GF-D8 (cell line): ENCODE data around the gene LSM10.

ENCODE experiments used
- DNase-seq: peaks from one replicate; lab custom pipeline; 2025; lab: John Stamatoyannopoulos, UW

The LSM10 gene

GRCh38 chr1:36383240-36383639, 14.5 kb downstream of the LSM10 start:
- DNase-seq = no peak

GRCh38 chr1:36382669-36383068, 15.0 kb downstream of the LSM10 start:
- no peak for DNase-seq

DNA sequence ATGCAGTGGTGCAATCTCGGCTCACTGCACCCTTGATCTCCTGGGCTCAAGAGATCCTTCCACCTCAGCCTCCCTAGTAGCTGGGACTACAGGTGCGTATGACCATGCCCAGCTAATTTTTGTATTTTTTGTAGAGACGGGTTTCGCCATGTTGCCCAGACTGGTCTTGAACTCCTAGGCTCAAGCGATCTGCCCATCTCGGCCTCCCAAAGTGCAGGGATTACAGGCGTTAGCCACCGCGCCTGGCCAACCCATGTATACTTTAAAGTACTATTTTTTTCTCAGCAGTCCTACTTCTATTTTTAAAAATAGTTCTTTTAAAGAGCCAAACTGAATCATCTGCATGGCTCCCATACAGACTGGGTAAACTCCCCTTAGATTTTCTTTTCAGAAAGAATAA, 15.5 kb downstream of the LSM10 start:
- no peak for DNase-seq

GRCh38 chr1:36381405-36381804, 16.3 kb downstream of the LSM10 start:
- no peak for DNase-seq

- no peak for DNase-seq
These were observed 16.9 kb downstream of the LSM10 start for GRCh38 chr1:36380782-36381181.

DNA sequence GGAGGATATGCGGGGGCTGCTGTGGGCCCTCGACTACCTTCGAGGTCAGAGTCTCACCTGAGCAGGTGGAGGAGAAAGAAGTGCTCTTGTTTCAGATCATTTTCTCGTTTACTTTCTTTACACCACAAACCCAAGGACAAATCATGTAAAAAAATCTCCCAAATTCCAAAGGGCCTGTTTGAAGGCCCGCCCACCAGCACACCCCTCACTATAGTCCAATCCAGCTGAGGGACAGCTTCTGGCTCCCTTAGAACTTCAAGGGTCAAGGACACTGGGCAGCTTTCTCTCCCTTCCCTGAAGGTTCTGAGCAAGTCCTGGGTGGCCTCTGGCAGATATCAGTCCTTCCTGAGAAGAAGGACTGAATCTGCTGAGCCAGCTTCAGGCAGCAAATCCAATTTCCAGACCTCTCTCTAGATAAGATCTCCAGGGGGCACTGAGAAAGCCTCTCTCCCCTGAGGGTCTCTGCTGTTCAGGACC, 17.5 kb downstream of the LSM10 start:
- no peak for DNase-seq

DNA sequence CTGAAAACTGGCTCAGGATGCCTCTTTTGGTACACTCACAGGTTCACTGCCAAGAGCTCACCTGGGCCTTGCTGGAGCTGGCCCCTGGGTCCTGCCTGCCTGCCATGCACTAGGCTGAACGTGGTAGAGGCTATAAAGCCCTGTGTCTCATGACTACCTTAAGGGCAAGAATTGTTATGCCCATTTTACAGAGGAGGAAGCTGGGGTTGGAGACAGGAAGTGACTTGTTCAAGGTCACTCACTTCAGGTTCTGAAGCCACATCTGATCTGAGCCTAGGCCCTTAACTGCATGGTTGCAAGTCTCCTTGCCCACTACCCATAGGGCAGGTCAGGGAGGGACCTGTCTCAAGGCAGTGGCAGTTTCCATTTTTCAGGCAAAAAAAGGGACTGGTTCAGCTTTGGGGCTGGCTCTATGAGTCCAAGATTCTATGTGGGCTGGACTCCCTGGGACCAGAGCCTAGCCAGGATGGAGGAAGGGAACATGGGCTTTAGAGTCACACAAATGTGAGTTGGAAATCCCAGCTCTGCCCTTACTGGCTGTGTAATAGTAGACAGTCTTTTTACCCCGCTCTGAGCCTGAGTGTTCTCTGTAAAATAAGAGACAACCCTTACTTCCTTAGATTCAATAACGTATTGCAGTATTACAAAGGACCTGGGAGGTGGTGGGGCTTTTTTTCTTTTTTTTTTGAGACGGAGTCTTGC, 19.8 kb downstream of the LSM10 start:
- no peak for DNase-seq

- DNase-seq = no peak
These were observed 25.1 kb downstream of the LSM10 start for GRCh38 chr1:36372617-36373016.

DNA sequence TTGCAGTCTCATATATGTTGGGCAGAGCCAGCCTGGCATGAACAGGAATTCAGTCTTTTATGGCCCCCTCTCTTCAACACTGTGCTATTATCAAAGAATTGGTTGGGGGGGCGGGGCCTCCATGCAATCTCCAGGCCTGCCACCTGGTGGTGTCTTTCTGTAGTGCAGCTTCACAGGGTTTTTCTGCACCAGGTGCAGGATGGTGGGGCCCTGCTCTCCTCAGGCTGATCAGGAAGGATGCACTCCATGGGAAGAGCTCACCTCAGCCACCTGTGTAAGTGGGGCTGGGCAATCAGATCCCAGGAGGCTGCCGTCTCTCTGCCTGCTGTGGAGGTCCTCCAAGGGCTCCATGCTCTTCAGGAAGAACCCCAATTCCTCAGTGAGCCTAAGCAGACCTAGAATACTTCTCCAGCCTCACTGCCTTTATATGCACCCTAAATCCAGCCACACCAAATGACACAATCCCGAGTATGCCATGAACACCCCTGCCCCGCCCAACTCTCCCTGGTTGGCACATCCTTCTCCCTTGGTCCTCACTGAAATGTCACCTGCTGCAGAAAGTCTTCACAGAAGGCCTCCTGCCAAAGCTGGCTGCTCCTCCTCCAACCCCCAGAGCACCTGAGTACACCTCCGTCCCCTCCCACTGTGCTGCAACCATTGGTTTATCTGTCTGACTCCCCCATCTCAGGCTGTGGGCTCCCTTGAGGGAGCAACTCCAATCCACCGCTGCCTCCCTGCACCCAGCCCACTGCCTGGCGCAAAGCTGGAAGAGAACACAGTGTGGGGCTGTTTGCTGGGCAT, 28.4 kb downstream of the LSM10 start:
- DNase-seq = peak; percentile 3

- no peak for DNase-seq
These were observed 29.9 kb downstream of the LSM10 start for GRCh38 chr1:36367798-36368197.

DNA sequence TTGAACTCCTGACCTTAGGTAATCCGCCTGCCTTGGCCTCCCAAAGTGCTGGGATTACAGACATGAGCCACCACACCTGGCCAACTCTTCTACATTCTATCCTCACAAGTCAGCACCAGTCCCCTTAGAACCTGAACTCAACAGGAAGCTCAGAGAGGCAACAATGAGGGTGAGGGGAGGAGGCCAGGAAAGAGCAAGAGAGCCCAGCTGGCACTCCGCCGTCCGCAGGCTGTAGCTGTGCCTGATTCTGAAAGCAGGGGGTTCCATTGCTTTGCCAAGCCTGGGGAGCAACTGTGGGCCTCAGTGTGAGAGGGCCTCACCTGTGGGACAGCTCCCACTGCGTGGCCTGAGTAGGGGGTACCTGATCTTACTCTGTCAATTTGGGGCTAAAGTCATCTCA, 30.6 kb downstream of the LSM10 start:
- DNase-seq = no peak

DNA sequence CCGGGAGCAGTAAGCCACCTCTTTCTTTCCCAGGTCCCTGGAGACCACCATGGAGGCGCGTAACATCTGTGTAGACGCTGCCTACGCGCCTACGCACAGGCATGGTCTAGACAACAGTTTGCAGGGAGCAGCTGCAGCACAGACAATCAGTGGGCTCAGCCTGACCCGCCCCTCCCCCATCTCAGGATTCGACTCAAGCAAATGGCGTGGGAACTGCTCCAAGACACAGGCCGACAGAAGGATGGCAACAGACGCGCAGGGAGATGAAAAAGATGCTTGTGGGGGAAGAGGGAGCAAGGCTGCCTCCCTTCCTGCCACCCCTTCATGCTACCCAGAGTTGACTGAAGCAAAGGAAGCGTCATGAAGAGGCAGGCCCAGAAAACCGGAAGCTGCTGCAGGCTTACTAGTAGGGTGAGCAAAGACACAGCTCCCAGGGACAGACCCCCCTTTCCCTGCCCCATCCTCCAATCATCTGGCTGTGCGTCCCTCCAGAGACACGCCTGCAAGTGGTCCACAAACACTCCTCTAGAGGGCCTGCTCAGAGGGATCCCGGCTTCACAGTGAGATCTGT, 31.5 kb downstream of the LSM10 start:
- DNase-seq = no peak

- DNase-seq = peak; percentile 21
These were observed 32.3 kb downstream of the LSM10 start for GRCh38 chr1:36365381-36365780.

GRCh38 chr1:36359911-36360550, 37.7 kb downstream of the LSM10 start:
- no peak for DNase-seq

DNA sequence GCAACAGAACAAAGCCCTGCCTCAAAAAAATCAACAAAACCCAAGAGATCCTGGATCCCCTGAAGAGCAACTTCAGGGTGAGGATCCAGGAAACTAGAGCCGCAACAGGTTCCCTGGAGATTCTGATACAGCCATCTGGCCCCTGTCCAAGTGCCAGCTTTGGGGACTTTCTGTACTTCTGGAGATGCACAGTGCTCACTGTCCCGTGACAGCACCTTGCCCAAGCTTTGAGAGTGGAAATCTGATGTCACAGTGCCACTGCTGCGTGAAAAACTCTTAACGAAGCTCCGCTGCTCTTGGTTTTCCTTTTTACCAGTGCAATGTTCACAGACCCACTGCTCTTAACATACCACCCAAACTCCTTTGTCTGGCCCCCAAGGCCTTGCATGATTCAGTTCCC, 38.3 kb downstream of the LSM10 start:
- DNase-seq = no peak

- no peak for DNase-seq
These were observed 39.1 kb downstream of the LSM10 start for GRCh38 chr1:36358514-36359084.

- no peak for DNase-seq
These were observed 41.9 kb downstream of the LSM10 start for GRCh38 chr1:36355811-36356210.

- DNase-seq = no peak
These were observed 43.2 kb downstream of the LSM10 start for GRCh38 chr1:36354486-36354885.

DNA sequence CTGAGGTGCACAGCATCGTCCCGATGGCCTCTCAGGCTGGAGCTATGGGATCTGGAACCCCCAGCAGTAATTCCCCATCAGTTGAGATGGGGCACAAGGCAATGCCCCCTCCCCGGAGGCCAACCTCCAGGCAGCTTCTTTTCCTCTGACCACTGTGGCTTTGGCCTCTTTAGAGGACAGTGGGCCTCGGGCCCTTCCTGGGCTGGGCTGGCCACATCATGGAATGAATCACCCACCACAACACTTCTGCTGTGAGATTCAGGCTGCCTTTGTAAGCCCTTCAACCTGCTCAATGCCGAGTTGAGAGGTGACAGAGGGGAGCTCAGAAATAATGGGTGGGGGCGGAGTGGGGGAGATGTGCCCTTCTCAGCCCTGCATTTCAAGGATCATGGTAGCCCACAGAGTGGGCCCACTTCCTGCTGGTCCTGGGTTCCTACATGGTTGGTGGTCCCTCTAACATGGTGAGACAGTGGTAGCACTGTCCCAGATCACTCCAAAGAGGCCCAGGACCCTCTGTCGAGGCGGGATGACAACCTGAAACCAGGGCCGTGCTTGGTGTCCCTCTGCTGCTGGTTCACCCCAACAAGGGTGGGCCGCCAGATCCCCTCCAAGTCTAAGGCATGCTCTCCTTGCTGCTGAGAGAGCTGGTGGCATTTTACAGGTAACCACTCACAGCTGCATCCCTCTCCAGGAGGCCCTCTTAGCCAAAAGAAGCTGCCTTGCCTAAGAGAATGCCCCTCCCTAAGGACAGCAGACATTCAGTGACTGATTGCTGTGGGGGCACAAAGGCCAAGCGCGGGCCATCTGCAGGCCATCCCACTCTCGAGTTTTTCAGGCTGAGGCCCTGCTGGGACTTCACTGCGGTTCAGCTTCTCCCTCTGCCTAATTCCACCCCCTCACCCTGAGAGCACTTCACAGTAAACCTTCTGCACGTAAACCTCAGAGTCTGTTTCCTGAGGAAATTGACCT, 44.5 kb downstream of the LSM10 start:
- DNase-seq = no peak

- no peak for DNase-seq
These were observed 45.4 kb downstream of the LSM10 start for GRCh38 chr1:36352125-36352909.
